HG02884 (cell line): ENCODE data around the gene RABEP2.
"Not testable (repeated sequence)": the region's sequence is repeated elsewhere in the genome, so short reads cannot be mapped to it uniquely, and the experiment has no call there.

Experiments
- ATAC-seq: cut with Tn5 transposase; IDR thresholded peaks from one replicate; pipeline ENCODE4 v1.9.1; 2021; ENCODE audit warnings: mild to moderate bottlenecking, moderate library complexity; ENCODE audit not compliant: unreplicated experiment

RABEP2 gene

GRCh38 chr16:28932339-28933141, 7.5 kb upstream of the RABEP2 start:
- ATAC-seq = no peak

DNA sequence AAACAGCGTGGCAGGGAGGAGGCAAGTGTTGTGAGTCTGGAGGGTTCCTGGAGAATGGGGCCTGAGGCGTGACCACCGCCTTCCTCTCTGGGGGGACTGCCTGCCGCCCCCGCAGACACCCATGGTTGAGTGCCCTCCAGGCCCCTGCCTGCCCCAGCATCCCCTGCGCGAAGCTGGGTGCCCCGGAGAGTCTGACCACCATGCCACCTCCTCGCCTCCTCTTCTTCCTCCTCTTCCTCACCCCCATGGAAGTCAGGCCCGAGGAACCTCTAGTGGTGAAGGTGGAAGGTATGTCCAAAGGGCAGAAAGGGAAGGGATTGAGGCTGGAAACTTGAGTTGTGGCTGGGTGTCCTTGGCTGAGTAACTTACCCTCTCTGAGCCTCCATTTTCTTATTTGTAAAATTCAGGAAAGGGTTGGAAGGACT, 6.8 kb upstream of the RABEP2 start, which contains the start of gene CD19:
TSS of gene CD19 (plus strand) at position 171 of the 425 bp plus-strand sequence. CDS start at position 201, 30 bp downstream.
- no peak for ATAC-seq

GRCh38 chr16:28930652-28931051, 5.6 kb upstream of the RABEP2 start:
- ATAC-seq = no peak

DNA sequence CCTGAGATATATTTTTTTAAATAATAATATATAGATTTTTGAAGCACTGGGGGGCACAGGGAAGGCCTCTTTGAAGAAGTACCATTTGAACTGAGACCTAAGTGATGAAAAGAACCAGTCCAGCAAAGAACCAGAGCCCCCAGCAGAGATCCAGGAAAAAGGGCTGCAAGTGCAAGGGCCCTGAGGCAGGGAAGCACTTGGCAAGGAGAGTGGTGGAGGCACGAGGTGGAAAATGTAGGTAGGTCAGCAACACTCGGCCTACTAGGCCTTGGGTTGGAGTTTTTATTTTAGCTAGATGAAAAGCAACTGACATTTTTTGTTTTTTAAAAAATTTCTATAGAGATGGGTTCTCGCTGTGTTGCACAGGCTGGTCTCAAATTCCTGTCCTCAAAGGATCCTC, 5.2 kb upstream of the RABEP2 start:
- no peak for ATAC-seq

DNA sequence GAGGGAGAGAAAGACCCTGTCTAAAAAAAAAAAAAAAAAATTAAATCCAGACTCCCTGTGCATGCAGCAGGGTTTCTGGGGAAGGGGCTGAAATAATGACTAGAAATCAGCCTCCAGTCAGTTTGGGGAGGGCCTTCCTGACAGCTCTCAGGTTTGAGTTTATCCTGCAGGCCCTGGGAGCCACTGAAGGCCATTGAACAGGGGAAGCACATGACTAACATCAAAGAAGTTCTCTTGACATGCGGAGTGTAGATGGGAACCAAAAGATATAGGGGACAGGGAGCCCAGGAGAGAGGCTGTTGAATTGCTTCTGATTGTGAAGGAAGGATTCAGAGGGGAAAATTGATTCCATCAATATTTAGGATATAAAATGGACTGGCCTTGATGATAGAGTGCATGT, 2.8 kb upstream of the RABEP2 start:
- ATAC-seq = no peak

GRCh38 chr16:28926284-28926683, 1.2 kb upstream of the RABEP2 start:
- not testable (repeated sequence) for ATAC-seq

GRCh38 chr16:28925386-28926228, 569 bp upstream of the RABEP2 start:
- peak; percentile 27 for ATAC-seq

GRCh38 chr16:28924399-28924761, 658 bp downstream of the RABEP2 start:
- ATAC-seq = no peak

DNA sequence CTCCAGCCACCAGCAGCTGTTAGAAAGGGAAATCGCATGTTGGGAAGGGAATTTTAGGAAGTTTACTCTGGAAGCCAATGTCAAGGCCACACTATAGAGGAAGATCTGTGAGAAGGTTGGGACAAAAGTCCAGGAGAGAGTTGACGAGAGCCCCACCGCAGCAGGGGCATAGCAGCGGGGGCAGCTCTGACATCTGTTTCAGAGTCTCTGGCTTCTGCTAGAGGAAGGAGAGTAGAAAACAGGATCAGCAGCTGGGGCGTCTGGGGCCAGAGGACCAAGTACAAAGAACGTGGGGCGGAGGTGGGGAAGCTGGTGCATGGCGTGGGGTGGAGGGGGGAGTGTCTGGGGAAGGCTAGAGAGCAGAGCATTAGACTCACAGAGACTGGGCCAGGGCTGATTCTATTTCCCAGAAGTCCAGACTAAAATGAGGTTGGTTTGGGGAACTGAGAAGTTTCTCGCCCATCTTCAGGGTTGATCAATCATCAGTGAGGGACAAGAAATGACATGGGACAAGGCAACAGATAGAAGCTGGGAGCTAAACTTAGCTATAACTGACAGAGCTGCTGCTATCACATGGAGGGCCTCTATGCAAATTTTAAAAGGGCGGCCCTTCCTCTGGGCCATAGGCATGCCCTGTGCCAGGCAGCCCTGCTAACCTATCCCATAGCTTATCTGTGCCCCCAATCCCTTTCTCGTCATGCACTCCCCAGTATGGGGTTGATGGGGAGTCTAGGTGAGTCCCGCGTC, 1.2 kb downstream of the RABEP2 start:
- ATAC-seq = peak; percentile 49

DNA sequence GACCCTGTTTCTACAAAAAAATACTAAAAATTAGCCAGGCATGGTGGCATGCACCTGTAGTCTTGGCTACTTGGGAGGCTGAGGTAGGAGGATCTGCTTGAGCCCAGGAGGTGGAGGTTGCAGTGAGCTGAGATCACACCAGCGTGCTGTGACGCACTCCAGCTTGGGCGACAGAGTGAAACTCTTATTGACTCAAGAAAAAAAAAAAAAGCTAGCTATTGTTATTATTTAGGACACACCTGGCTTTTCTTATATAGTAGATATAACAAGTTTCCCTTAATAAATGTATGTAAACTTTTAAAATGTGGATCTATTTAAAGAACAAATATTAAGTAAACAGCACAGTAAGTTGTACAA, 1.8 kb downstream of the RABEP2 start:
- ATAC-seq = no peak

GRCh38 chr16:28918698-28919097, 6.3 kb downstream of the RABEP2 start:
- ATAC-seq = no peak

- ATAC-seq = no peak
Measured at GRCh38 chr16:28917095-28917494, 7.9 kb downstream of the RABEP2 start.

DNA sequence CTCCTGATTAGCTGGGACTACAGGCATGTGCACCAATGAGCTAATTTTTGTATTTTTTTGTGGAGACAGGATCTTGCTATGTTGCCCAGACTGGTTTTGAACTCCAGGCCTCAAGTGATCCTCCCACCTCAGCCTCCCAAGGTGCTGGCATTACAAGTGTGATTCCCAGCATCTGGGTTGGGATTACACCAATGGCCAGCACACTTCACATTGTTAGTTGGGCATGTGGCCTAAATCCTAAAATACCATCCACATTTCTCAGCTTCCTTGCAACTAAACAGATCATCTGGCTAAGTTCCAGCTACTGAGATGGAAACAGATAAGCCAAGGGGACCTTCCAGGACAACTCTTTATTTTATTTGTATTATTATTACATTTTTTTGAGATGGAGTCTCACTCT, 9.9 kb downstream of the RABEP2 start:
- no peak for ATAC-seq

GRCh38 chr16:28913946-28914724, 10.9 kb downstream of the RABEP2 start:
- no peak for ATAC-seq

DNA sequence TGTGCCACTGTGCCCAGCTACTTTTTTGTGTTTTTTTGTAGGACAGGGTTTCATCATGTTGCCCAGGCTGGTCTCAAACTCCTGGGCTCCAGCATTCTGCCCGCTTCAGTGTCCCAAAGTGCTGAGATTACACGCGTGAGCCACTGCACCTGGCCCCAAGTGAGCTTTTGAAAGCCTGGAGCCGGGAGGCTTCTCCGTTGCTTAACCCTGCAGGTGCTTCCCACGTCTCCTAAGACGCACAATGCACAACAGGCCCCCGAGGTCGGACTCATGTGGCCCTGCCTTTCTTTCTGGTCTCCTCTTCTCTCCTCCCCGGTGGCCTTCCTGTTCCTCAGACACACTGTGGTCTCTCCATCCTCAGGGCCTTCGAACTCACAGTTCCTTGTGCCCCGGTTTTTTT, 12.5 kb downstream of the RABEP2 start:
- no peak for ATAC-seq

DNA sequence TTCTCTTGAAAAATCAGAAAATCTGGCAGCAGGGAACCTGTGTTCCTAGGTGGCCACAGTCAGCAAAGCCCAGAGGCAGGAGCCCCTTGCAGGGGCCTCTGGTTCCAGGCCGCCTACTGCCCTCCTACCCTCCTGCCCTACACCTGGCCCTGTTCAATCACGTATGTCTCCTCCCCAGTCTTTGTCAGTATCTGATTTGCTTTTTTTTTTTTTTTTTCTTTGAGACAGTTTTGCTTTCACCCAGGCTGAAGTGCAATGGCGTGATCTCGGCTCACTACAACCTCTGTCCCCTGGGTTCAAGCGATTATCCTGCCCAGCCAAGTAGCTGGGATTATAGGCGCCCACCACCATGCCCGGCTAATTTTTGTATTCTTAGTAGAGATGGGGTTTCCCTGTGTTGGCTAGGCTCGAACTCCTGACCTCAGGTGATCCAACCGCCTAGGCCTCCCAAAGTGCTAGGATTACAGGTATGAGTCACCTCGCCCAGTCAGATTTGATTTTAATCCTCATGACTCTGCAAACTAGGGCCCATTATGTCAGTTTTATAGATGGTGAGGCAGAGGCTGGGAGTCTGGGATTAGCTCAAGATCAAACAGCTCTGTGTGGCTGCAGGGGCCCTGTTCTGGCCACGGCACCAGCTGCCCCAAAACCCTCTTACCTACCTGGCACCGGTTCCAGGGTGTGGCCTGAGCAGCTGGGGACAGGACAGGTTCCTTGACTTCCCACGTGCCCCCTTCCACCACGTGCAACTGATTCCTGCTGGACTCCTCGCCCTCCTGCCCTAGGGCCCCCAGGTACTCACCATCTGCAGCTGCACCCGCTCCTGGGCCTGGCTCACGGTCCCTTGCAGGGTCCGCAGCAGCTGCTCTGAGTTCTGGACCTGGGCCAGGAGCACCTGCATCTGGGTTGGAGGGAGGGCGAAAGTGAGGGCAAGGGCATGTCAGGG, 14.7 kb downstream of the RABEP2 start:
- no peak for ATAC-seq

DNA sequence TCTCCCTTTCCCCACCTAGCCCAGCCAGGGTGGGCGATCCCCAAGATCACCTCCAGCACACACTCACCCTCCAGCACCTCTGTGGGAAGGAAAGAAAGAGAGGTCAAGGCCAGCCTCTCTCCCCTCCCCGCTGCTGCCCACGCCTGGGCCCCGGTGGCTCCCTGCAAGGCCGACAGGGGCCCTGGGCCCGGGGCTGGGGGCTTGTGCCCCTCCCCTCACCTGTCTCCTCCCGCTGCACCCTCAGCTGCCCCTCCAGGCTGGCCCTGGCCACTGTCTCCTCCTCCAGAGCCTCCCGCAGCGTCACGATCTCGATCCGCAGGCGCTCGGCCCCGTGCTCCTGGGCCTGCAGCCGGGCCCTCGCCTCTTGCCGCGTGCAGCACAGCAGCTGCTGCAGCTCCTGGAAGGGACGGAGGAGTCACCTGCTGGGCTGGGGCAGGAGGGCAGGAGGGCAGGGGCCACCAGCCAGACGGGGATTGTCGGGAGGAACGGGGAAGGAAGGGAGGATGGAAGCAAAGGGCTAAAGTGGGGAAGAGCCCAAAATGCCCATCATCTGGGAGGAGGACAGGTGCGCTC, 19.2 kb downstream of the RABEP2 start:
- no peak for ATAC-seq

- ATAC-seq = no peak
Measured at GRCh38 chr16:28905229-28905754, 19.7 kb downstream of the RABEP2 start.

DNA sequence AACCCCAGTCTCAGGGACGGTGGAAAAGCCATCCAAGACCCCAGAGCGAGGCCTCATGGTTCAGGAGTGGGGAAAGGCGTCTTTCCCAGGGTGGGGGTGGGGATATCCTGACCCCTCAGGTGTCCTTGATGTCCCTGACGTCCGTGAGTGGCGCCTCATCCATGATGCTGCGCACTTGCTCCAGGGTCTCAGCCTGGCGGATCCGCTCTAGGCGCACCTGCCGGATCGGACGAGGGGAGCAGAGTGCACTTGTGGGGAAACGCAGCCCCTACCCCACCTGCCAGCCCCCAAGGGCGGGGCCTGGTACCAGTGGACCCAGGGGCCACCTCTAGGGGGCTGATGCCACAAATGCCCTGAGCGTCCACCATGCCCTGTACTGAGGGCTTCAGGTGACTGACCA, 20.2 kb downstream of the RABEP2 start:
- ATAC-seq = no peak
